Measurements from ENCODE around the gene TDRD1. TPM values are rescaled to one million over a fixed set of nuclear protein-coding genes. Genes with fewer than 3 reads are reported as not detected.

The TDRD1 gene
- total RNA-seq, 2 donors from 2014 or later, result 0.77 to 1.0 TPM

- DNase-seq (peak; percentile 96), ATAC-seq (peak; percentile 99)
- intact Hi-C loops (cut with DNase I), result no loop called here
Measured at GRCh38 chr10:114173921-114174694, 5.0 kb upstream of the TDRD1 start, which contains the start of gene CCDC186. TSS of gene CCDC186 (minus strand) at chr10:114174203. CDS start at chr10:114163268, 10,935 bp downstream.

GRCh38 chr10:114174695-114175188, 4.4 kb upstream of the TDRD1 start:
- DNase-seq, result peak; percentile 70
- intact Hi-C loops (cut with DNase I), result no loop called here
- peak; percentile 34 to 76 for ATAC-seq

GRCh38 chr10:114175667-114176066, 3.5 kb upstream of the TDRD1 start:
- intact Hi-C loops (cut with DNase I), result no loop called here
- DNase-seq (no peak), ATAC-seq (no peak)

GRCh38 chr10:114176511-114176910, 2.6 kb upstream of the TDRD1 start:
- ATAC-seq (no peak), DNase-seq (no peak)
- intact Hi-C loops (cut with DNase I), result no loop called here

- intact Hi-C loops (cut with DNase I), result no loop called here
- ATAC-seq (no peak), DNase-seq (no peak)
Measured at GRCh38 chr10:114179747-114180146, 594 bp downstream of the TDRD1 start.

GRCh38 chr10:114180937-114181336, 1.8 kb downstream of the TDRD1 start:
- intact Hi-C loops (cut with DNase I), result no loop called here
- no peak for DNase-seq
- no peak for ATAC-seq

- ATAC-seq (peak; percentile 44 to 85), DNase-seq (peak; percentile 70)
- intact Hi-C loops (cut with DNase I), result no loop called here
Measured at GRCh38 chr10:114181971-114182370, 2.8 kb downstream of the TDRD1 start.

- DNase-seq (no peak), ATAC-seq (no peak)
- intact Hi-C loops (cut with DNase I), result no loop called here
Measured at GRCh38 chr10:114183563-114183962, 4.4 kb downstream of the TDRD1 start.

- DNase-seq (no peak), ATAC-seq (no peak)
- intact Hi-C loops (cut with DNase I), result no loop called here
Measured at GRCh38 chr10:114184276-114184675, 5.1 kb downstream of the TDRD1 start.

- ATAC-seq (no peak), DNase-seq (no peak)
- intact Hi-C loops (cut with DNase I), result no loop called here
Measured at GRCh38 chr10:114188001-114188400, 8.8 kb downstream of the TDRD1 start.

- no peak for DNase-seq
- intact Hi-C loops (cut with DNase I), result no loop called here
- no peak for ATAC-seq
Measured at GRCh38 chr10:114188900-114189299, 9.7 kb downstream of the TDRD1 start.

- DNase-seq (no peak), ATAC-seq (no peak)
- intact Hi-C loops (cut with DNase I), result no loop called here
Measured at GRCh38 chr10:114189700-114190099, 10.5 kb downstream of the TDRD1 start.

- DNase-seq (no peak), ATAC-seq (no peak)
- intact Hi-C loops (cut with DNase I), result no loop called here
Measured at GRCh38 chr10:114195079-114195478, 15.9 kb downstream of the TDRD1 start.

- peak in 1 of 2 donors; percentile 22 for ATAC-seq
- intact Hi-C loops (cut with DNase I), result no loop called here
Measured at GRCh38 chr10:114199239-114199638, 20.1 kb downstream of the TDRD1 start.

GRCh38 chr10:114202812-114203211, 23.7 kb downstream of the TDRD1 start:
- ATAC-seq, result no peak
- intact Hi-C loops (cut with DNase I), result no loop called here

More at GRCh38 chr10:114199239-114199638, 20.1 kb downstream of the TDRD1 start:
- DNase-seq, result no peak

GRCh38 chr10:114206902-114207301, 27.7 kb downstream of the TDRD1 start:
- ATAC-seq, result no peak
- no peak for DNase-seq
- intact Hi-C loops (cut with DNase I), result no loop called here

More at GRCh38 chr10:114202812-114203211, 23.7 kb downstream of the TDRD1 start:
- DNase-seq, result no peak

- DNase-seq (no peak), ATAC-seq (no peak)
- intact Hi-C loops (cut with DNase I), result no loop called here
Measured at GRCh38 chr10:114207349-114207748, 28.2 kb downstream of the TDRD1 start.

- peak in 1 of 2 donors; percentile 35 for ATAC-seq
- intact Hi-C loops (cut with DNase I), result no loop called here
- DNase-seq, result no peak
Measured at GRCh38 chr10:114208351-114208750, 29.2 kb downstream of the TDRD1 start.

GRCh38 chr10:114212153-114212552, 33.0 kb downstream of the TDRD1 start:
- ATAC-seq, result no peak
- no peak for DNase-seq
- intact Hi-C loops (cut with DNase I), result no loop called here

- intact Hi-C loops (cut with DNase I), result no loop called here
- DNase-seq (no peak), ATAC-seq (no peak)
Measured at GRCh38 chr10:114215033-114215432, 35.9 kb downstream of the TDRD1 start.

- no peak for ATAC-seq
- DNase-seq, result no peak
- intact Hi-C loops (cut with DNase I), result no loop called here
Measured at GRCh38 chr10:114220281-114220680, 41.1 kb downstream of the TDRD1 start.
